ENCODE data around the gene CEP57L1. TPM values are rescaled to one million over a fixed set of nuclear protein-coding genes. Genes with fewer than 3 reads are reported as not detected.
A peak's percentile ranks its signal among the peaks of the same experiment; 100 is the strongest.

CEP57L1 gene
- total and polyA plus RNA-seq, 9 of the 15 experiments (the other 6 are each of a cell fraction or from before 2014, with no cell fraction given): 39.4 to 88.6 (median 61.8) TPM

GRCh38 chr6:109182578-109182977 lies 87.3 kb downstream of the CEP57L1 start (continued):
- TF ChIP-seq MNT (conservative IDR thresholded peaks at IDR 0.05) (no peak), MAFG (tag; conservative IDR thresholded peaks at IDR 0.05) (no peak), PHF21A (IDR thresholded peaks at IDR 0.05; ENCODE audit: borderline replicate concordance, low read depth) (no peak)

- peak; percentile 13 to 50 (median 28) for DNase-seq (ENCODE audit: extremely low read depth in 1 of 4, low spot score in 3 of 4)
- intact Hi-C loops (cut with micrococcal nuclease) (loop anchor here (1.0 to 10.0 kb wide), 4 partner anchors 86 to 638 kb away; partner anchors contain the start of genes AK9, CEP57L1 and FIG4), in situ Hi-C loops (cut with MboI) (loop anchor here (5.0 kb wide), 1 partner anchor 199 kb away; the partner anchor contains the start of gene CD164)
- Histone ChIP-seq H3K9me3 (replicated peaks; ENCODE audit: control insufficient read depth, insufficient read depth, low read depth, low read length) (no peaks in the 10 kb centered on the region), H3K27me3 (ENCODE audit: control insufficient read depth in 2 of 2, insufficient read depth in 2 of 2, low read length in 2 of 2) (no peaks in the 10 kb centered on the region), H3K9ac (ENCODE audit: insufficient read depth in 1 of 2, low read depth in 2 of 2, low read length in 2 of 2) (no peak overlapping the region), H4K20me1 (replicated peaks; ENCODE audit: control insufficient read depth, insufficient read depth, low read length) (no peaks in the 10 kb centered on the region), H3K27ac (ENCODE audit: extremely low read depth, low read depth, low read length) (no peak overlapping the region), H3K4me1 (replicated peaks in 1 of 2; ENCODE audit: control insufficient read depth in 2 of 2, insufficient read depth in 2 of 2, low read length in 2 of 2) (peaks cover 0 to 11% of the 10 kb centered on the region in 2 experiments; a peak in 3 of 5 replicates), H3K9me1 (ENCODE audit: control insufficient read depth, insufficient read depth, low read length) (no peaks in the 10 kb centered on the region), H3K36me3 (ENCODE audit: control insufficient read depth, insufficient read depth, low read length) (no peaks in the 10 kb centered on the region), H3K79me2 (ENCODE audit: control insufficient read depth, insufficient read depth, low read length) (no peaks in the 10 kb centered on the region), H3K4me2 (ENCODE audit: insufficient read depth, low read length) (no peak overlapping the region), H3K4me3 (no peak overlapping the region), H2AFZ (ENCODE audit: low read depth, low read length) (peak overlapping the region; percentile 17)
- WGBS (ENCODE audit: insufficient coverage, low coverage, missing lambda C conversion rate): 46% methylated on average over 2 of the region's 2 CpGs
- ATAC-seq: peak; percentile 81
- POLR2A ChIA-PET: interaction anchor here (0.7 kb wide), 1 partner anchor 179 kb away, joined by 3 read pairs; no protein-coding TSS in a partner anchor
- CTCF ChIA-PET (ENCODE audit: low intra/inter-chr PET ratio): no interaction called here
- no TSS peak for BruUV-seq (replicated peaks)
- peak; percentile 76 for FAIRE-seq
- TF ChIP-seq HMGN3 (IDR thresholded peaks at IDR 0.05; ENCODE audit: borderline replicate concordance, extremely low read depth, insufficient read length, low read depth, low read length) (no peak), HNRNPK (IDR thresholded peaks at IDR 0.05; ENCODE audit: low read depth, low read length, poor library complexity, severe bottlenecking) (no peak), MBD1 (CRISPR knock-in tag; IDR thresholded peaks at IDR 0.05) (no peak), PTTG1 (tag; IDR thresholded peaks at IDR 0.05; ENCODE audit: low read depth) (no peak), PRPF4 (IDR thresholded peaks at IDR 0.05; ENCODE audit: insufficient read depth, low read depth, low read length, poor library complexity, severe bottlenecking) (no peak), ZFP1 (CRISPR knock-in tag; IDR thresholded peaks at IDR 0.05) (no peak), ZNF140 (CRISPR knock-in tag; IDR thresholded peaks at IDR 0.05) (no peak), CXXC5 (CRISPR knock-in tag; IDR thresholded peaks at IDR 0.05) (no peak), RAD21 (CRISPR knock-in tag; conservative IDR thresholded peaks at IDR 0.05 in 1 of 2, IDR thresholded peaks at IDR 0.05 in 1 of 2) (peak; percentile 47 to 77), SMC3 (conservative IDR thresholded peaks at IDR 0.05; ENCODE audit: insufficient read depth, low read depth, low read length) (peak; percentile 37), SRSF3 (IDR thresholded peaks at IDR 0.05; ENCODE audit: insufficient read depth, low read length) (no peak), MAZ (CRISPR knock-in tag; conservative IDR thresholded peaks at IDR 0.05 in 1 of 2, IDR thresholded peaks at IDR 0.05 in 1 of 2) (no peak), FOXA3 (CRISPR knock-in tag; conservative IDR thresholded peaks at IDR 0.05 in 1 of 2, IDR thresholded peaks at IDR 0.05 in 1 of 2) (no peak), ZKSCAN8 (CRISPR knock-in tag; IDR thresholded peaks at IDR 0.05) (no peak)
Observed at GRCh38 chr6:109183109-109183650, 87.9 kb downstream of the CEP57L1 start.
